Measurements from ENCODE around the gene YIF1A. TPM values are rescaled to one million over a fixed set of nuclear protein-coding genes. Genes with fewer than 3 reads are reported as not detected.

YIF1A gene
- total RNA-seq, 1 donor from 2014 or later = 146 TPM

- no peak overlapping the region for H3K4me3 Mint-ChIP-seq (ENCODE audit: unreplicated experiment)
- H3K27me3 Mint-ChIP-seq (ENCODE audit: unreplicated experiment) = peaks cover 6% of the 10 kb centered on the region
- TF ChIP-seq, protein P1, sequence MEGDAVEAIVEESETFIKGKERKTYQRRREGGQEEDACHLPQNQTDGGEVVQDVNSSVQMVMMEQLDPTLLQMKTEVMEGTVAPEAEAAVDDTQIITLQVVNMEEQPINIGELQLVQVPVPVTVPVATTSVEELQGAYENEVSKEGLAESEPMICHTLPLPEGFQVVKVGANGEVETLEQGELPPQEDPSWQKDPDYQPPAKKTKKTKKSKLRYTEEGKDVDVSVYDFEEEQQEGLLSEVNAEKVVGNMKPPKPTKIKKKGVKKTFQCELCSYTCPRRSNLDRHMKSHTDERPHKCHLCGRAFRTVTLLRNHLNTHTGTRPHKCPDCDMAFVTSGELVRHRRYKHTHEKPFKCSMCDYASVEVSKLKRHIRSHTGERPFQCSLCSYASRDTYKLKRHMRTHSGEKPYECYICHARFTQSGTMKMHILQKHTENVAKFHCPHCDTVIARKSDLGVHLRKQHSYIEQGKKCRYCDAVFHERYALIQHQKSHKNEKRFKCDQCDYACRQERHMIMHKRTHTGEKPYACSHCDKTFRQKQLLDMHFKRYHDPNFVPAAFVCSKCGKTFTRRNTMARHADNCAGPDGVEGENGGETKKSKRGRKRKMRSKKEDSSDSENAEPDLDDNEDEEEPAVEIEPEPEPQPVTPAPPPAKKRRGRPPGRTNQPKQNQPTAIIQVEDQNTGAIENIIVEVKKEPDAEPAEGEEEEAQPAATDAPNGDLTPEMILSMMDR (IDR thresholded peaks at IDR 0.05) = no peak
- peaks cover 22% of the 10 kb centered on the region for H3K4me1 Mint-ChIP-seq (ENCODE audit: unreplicated experiment)
- H3K9me3 Mint-ChIP-seq (ENCODE audit: unreplicated experiment) = no peaks in the 10 kb centered on the region
- H3K36me3 Mint-ChIP-seq (ENCODE audit: unreplicated experiment) = no peaks in the 10 kb centered on the region
- H3K27ac Mint-ChIP-seq (ENCODE audit: unreplicated experiment) = no peak overlapping the region
- DNase-seq (ENCODE audit: extremely low spot score, unreplicated experiment) = no peak
Observed at GRCh38 chr11:66310324-66310723, 21.4 kb upstream of the YIF1A start.

DNA sequence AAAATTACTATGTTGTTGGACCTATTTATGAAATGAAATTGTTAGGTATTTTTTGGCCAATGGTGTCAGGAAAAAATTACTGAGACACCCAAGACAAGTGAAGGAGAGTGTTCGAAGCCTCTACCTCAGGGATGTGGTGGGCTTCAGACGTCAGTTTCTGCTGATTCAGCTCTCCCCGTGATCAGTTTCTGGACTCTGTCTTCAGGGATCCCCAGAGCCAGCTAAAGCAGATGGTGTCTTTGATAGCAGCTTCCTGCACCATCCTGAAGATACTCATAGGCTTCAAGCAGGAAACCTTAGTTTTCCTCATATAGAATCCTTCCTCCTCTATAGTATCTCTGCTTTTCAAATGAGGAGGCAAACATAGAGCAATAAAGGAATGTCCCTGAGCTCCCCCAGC lies 20.5 kb upstream of the YIF1A start:
- H3K27me3 Mint-ChIP-seq (ENCODE audit: unreplicated experiment) = peaks cover 6% of the 10 kb centered on the region
- DNase-seq (ENCODE audit: extremely low spot score, unreplicated experiment) = no peak
- no peaks in the 10 kb centered on the region for H3K36me3 Mint-ChIP-seq (ENCODE audit: unreplicated experiment)
- H3K4me3 Mint-ChIP-seq (ENCODE audit: unreplicated experiment) = no peak overlapping the region
- H3K4me1 Mint-ChIP-seq (ENCODE audit: unreplicated experiment) = peaks cover 14% of the 10 kb centered on the region
- no peaks in the 10 kb centered on the region for H3K9me3 Mint-ChIP-seq (ENCODE audit: unreplicated experiment)
- TF ChIP-seq, protein P1 (IDR thresholded peaks at IDR 0.05) = no peak
- no peak overlapping the region for H3K27ac Mint-ChIP-seq (ENCODE audit: unreplicated experiment)

DNA sequence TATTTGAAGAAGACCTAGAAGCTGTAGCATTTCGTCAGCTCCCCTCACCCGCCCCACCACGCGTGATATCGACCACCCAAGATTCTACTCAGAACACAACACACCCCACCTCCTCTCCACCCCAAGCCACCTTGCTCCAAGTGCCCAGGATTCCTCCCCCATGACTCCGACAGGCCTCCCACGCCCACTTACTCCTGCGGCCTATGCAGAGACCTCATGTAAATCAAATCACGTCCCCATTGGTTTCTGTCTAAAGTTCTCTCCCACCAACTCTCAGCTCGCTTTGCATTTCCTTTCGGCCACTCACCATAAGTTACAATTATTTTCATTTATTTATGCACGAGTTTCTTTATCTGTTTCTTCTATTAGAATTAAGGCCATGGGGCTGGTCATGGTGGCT lies 13.7 kb upstream of the YIF1A start:
- no peak overlapping the region for H3K27ac Mint-ChIP-seq (ENCODE audit: unreplicated experiment)
- no peaks in the 10 kb centered on the region for H3K9me3 Mint-ChIP-seq (ENCODE audit: unreplicated experiment)

DNA sequence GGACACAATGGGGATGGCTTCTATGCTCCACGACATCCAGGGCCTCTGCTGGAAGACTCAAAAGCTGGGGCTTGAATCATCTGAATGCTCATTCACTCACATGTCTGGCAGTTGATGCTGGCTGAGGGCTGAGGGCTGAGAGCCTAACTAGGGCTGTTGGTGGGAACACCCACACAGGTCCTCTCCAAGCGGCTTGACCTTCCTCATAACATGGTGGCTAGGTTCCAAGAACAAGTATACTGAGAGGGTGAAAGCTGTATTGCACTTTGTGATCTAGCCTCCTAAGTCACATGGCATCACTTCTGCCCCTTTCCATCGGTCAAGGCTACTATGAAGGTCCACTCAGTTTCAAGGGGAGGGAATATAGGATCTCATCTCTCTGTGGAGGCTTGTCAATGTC lies 10.2 kb upstream of the YIF1A start:
- Mint-ChIP-seq H3K4me1 (ENCODE audit: unreplicated experiment) (no peaks in the 10 kb centered on the region), H3K9me3 (ENCODE audit: unreplicated experiment) (no peaks in the 10 kb centered on the region), H3K4me3 (ENCODE audit: unreplicated experiment) (no peak overlapping the region), H3K27ac (ENCODE audit: unreplicated experiment) (no peak overlapping the region), H3K36me3 (ENCODE audit: unreplicated experiment) (no peaks in the 10 kb centered on the region), H3K27me3 (ENCODE audit: unreplicated experiment) (peaks cover 4% of the 10 kb centered on the region)
- no peak for DNase-seq (ENCODE audit: extremely low spot score, unreplicated experiment)
- TF ChIP-seq, protein P1 (IDR thresholded peaks at IDR 0.05) = no peak

More for the DNA sequence above, 13.7 kb upstream of the YIF1A start:
- Mint-ChIP-seq H3K27me3 (ENCODE audit: unreplicated experiment) (peaks cover 2% of the 10 kb centered on the region), H3K4me3 (ENCODE audit: unreplicated experiment) (no peak overlapping the region), H3K36me3 (ENCODE audit: unreplicated experiment) (no peaks in the 10 kb centered on the region), H3K4me1 (ENCODE audit: unreplicated experiment) (no peaks in the 10 kb centered on the region)
- TF ChIP-seq, protein P1 (IDR thresholded peaks at IDR 0.05) = no peak
- DNase-seq (ENCODE audit: extremely low spot score, unreplicated experiment) = no peak

DNA sequence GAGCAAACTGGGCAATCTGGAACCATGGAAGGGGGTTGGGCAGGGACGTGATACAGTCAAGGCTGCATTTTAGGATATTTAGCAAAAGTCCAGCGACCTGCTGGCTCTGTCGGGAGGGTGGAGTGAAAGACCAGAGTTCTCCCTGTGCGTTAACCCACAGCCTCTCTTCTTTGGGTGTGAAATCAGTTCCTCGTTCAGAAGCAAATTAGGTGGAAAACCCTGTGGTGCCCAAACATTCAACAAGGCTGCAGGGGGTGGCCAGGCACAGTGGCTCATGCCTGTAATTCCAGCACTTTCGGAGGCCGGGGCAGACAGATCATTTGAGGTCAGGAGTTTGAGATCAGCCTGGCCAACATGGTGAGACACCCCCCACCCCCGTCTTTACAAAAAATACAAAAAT lies 8.7 kb upstream of the YIF1A start:
- DNase-seq (ENCODE audit: extremely low spot score, unreplicated experiment) = no peak
- Mint-ChIP-seq H3K4me1 (ENCODE audit: unreplicated experiment) (peaks cover 2% of the 10 kb centered on the region), H3K4me3 (ENCODE audit: unreplicated experiment) (no peak overlapping the region), H3K9me3 (ENCODE audit: unreplicated experiment) (no peaks in the 10 kb centered on the region), H3K36me3 (ENCODE audit: unreplicated experiment) (no peaks in the 10 kb centered on the region), H3K27ac (ENCODE audit: unreplicated experiment) (no peak overlapping the region), H3K27me3 (ENCODE audit: unreplicated experiment) (peaks cover 13% of the 10 kb centered on the region)
- TF ChIP-seq, protein P1 (IDR thresholded peaks at IDR 0.05) = no peak
